Activated naive CD8-positive, alpha-beta T cell treated with anti-CD3 and anti-CD28 coated beads for 36 hours (primary cell): ENCODE data around the gene PRKCA. TPM values are rescaled to one million over a fixed set of nuclear protein-coding genes. Genes with fewer than 3 reads are reported as not detected.

Source experiments
- DNase-seq: peaks from one replicate; pipeline ENCODE4 v3.0.0; 2021
- H3K27ac Mint-ChIP-seq: one replicate; pipeline ENCODE4 v1.8.0; 2022; ENCODE audit warnings: mild to moderate bottlenecking, moderate library complexity, mixed read lengths
- H3K27me3 Mint-ChIP-seq: one replicate; pipeline ENCODE4 v1.8.0; 2022; ENCODE audit warnings: mild to moderate bottlenecking, mixed read lengths
- H3K36me3 Mint-ChIP-seq: one replicate; pipeline ENCODE4 v1.8.0; 2021; ENCODE audit warnings: mild to moderate bottlenecking, mixed read lengths
- H3K4me1 Mint-ChIP-seq: one replicate; pipeline ENCODE4 v1.8.0; 2021; ENCODE audit warnings: mixed read lengths
- H3K4me3 Mint-ChIP-seq: one replicate; pipeline ENCODE4 v1.8.0; 2022; ENCODE audit warnings: mild to moderate bottlenecking, moderate library complexity, mixed read lengths
- H3K9me3 Mint-ChIP-seq: one replicate; pipeline ENCODE4 v1.8.0; 2022; ENCODE audit warnings: mixed read lengths
- total RNA-seq, 2 experiments: library from RNA; stranded (reverse); gene quantifications; one replicate each; pipeline ENCODE4 v1.2.3, GENCODE V29; 2021

Gene PRKCA
- total RNA-seq, 2 experiments from 2014 or later, result 63.5 to 65.8 TPM

GRCh38 chr17:66411520-66411919 is 109.1 kb downstream of the PRKCA start:
- H3K27me3 Mint-ChIP-seq, result no peaks in the 10 kb centered on the region
- H3K36me3 Mint-ChIP-seq, result peaks cover 28% of the 10 kb centered on the region
- no peak overlapping the region for H3K27ac Mint-ChIP-seq
- no peak for DNase-seq
- H3K9me3 Mint-ChIP-seq, result peaks cover 5% of the 10 kb centered on the region
- H3K4me3 Mint-ChIP-seq, result no peak overlapping the region
- H3K4me1 Mint-ChIP-seq, result peaks cover 67% of the 10 kb centered on the region

- no peaks in the 10 kb centered on the region for H3K27me3 Mint-ChIP-seq
- DNase-seq, result no peak
- peak overlapping the region; percentile 6 for H3K27ac Mint-ChIP-seq
- peaks cover 23% of the 10 kb centered on the region for H3K36me3 Mint-ChIP-seq
- peaks cover 5% of the 10 kb centered on the region for H3K9me3 Mint-ChIP-seq
- H3K4me3 Mint-ChIP-seq, result no peak overlapping the region
- peaks cover 64% of the 10 kb centered on the region for H3K4me1 Mint-ChIP-seq
Observed at GRCh38 chr17:66412857-66413558, 110.6 kb downstream of the PRKCA start.

- H3K36me3 Mint-ChIP-seq, result peaks cover 24% of the 10 kb centered on the region
- DNase-seq, result no peak
- H3K27me3 Mint-ChIP-seq, result no peaks in the 10 kb centered on the region
- H3K4me3 Mint-ChIP-seq, result no peak overlapping the region
- peak overlapping the region; percentile 2 for H3K27ac Mint-ChIP-seq
- H3K4me1 Mint-ChIP-seq, result peaks cover 62% of the 10 kb centered on the region
- H3K9me3 Mint-ChIP-seq, result peaks cover 5% of the 10 kb centered on the region
Observed at GRCh38 chr17:66413559-66414520, 111.4 kb downstream of the PRKCA start.

- Mint-ChIP-seq H3K4me3 (no peak overlapping the region), H3K27ac (peak overlapping the region; percentile 2), H3K4me1 (peaks cover 59% of the 10 kb centered on the region), H3K36me3 (peaks cover 23% of the 10 kb centered on the region), H3K27me3 (no peaks in the 10 kb centered on the region), H3K9me3 (peaks cover 5% of the 10 kb centered on the region)
- no peak for DNase-seq
Observed at GRCh38 chr17:66414561-66415175, 112.3 kb downstream of the PRKCA start.

- Mint-ChIP-seq H3K27me3 (no peaks in the 10 kb centered on the region), H3K4me1 (peaks cover 63% of the 10 kb centered on the region), H3K27ac (no peak overlapping the region), H3K9me3 (peaks cover 5% of the 10 kb centered on the region), H3K36me3 (peaks cover 23% of the 10 kb centered on the region), H3K4me3 (no peak overlapping the region)
- DNase-seq, result no peak
Observed at GRCh38 chr17:66415366-66416206, 113.2 kb downstream of the PRKCA start.

- peaks cover 66% of the 10 kb centered on the region for H3K4me1 Mint-ChIP-seq
- DNase-seq, result no peak
- peak overlapping the region; percentile 2 for H3K27ac Mint-ChIP-seq
- H3K4me3 Mint-ChIP-seq, result no peak overlapping the region
- peaks cover 23% of the 10 kb centered on the region for H3K36me3 Mint-ChIP-seq
- H3K9me3 Mint-ChIP-seq, result peaks cover 5% of the 10 kb centered on the region
- H3K27me3 Mint-ChIP-seq, result no peaks in the 10 kb centered on the region
Observed at GRCh38 chr17:66416207-66416940, 114.0 kb downstream of the PRKCA start.

GRCh38 chr17:66417300-66417719 is 114.9 kb downstream of the PRKCA start:
- Mint-ChIP-seq H3K4me1 (peaks cover 71% of the 10 kb centered on the region), H3K9me3 (peaks cover 5% of the 10 kb centered on the region), H3K27me3 (no peaks in the 10 kb centered on the region), H3K27ac (no peak overlapping the region), H3K4me3 (no peak overlapping the region), H3K36me3 (peaks cover 28% of the 10 kb centered on the region)
- no peak for DNase-seq

GRCh38 chr17:66420961-66421371 is 118.6 kb downstream of the PRKCA start:
- DNase-seq, result peak; percentile 18
- no peaks in the 10 kb centered on the region for H3K27me3 Mint-ChIP-seq
- peaks cover 30% of the 10 kb centered on the region for H3K36me3 Mint-ChIP-seq
- H3K4me3 Mint-ChIP-seq, result no peak overlapping the region
- H3K4me1 Mint-ChIP-seq, result peaks cover 66% of the 10 kb centered on the region
- H3K9me3 Mint-ChIP-seq, result no peaks in the 10 kb centered on the region
- H3K27ac Mint-ChIP-seq, result peak overlapping the region; percentile 52

GRCh38 chr17:66422186-66422585 is 119.8 kb downstream of the PRKCA start:
- Mint-ChIP-seq H3K4me1 (peaks cover 67% of the 10 kb centered on the region), H3K9me3 (no peaks in the 10 kb centered on the region), H3K27me3 (no peaks in the 10 kb centered on the region), H3K36me3 (peaks cover 33% of the 10 kb centered on the region), H3K4me3 (no peak overlapping the region), H3K27ac (peak overlapping the region; percentile 71)
- no peak for DNase-seq

- Mint-ChIP-seq H3K4me3 (no peak overlapping the region), H3K4me1 (peaks cover 64% of the 10 kb centered on the region), H3K36me3 (peaks cover 35% of the 10 kb centered on the region), H3K9me3 (no peaks in the 10 kb centered on the region), H3K27me3 (no peaks in the 10 kb centered on the region), H3K27ac (no peak overlapping the region)
- DNase-seq, result no peak
Observed at GRCh38 chr17:66423056-66423955, 120.9 kb downstream of the PRKCA start.

GRCh38 chr17:66425756-66426396 is 123.5 kb downstream of the PRKCA start:
- Mint-ChIP-seq H3K9me3 (no peaks in the 10 kb centered on the region), H3K27ac (peak overlapping the region; percentile 71), H3K36me3 (peaks cover 35% of the 10 kb centered on the region), H3K4me1 (peaks cover 62% of the 10 kb centered on the region), H3K27me3 (no peaks in the 10 kb centered on the region), H3K4me3 (no peak overlapping the region)
- no peak for DNase-seq

GRCh38 chr17:66426397-66427033 is 124.1 kb downstream of the PRKCA start:
- peak overlapping the region; percentile 71 for H3K27ac Mint-ChIP-seq
- no peaks in the 10 kb centered on the region for H3K9me3 Mint-ChIP-seq
- H3K4me3 Mint-ChIP-seq, result no peak overlapping the region
- DNase-seq, result peak; percentile 28
- peaks cover 61% of the 10 kb centered on the region for H3K4me1 Mint-ChIP-seq
- no peaks in the 10 kb centered on the region for H3K27me3 Mint-ChIP-seq
- peaks cover 35% of the 10 kb centered on the region for H3K36me3 Mint-ChIP-seq
